CD14-positive monocyte (primary cell): Measurements from ENCODE around the gene ATP6V0A1. TPM values are rescaled to one million over a fixed set of nuclear protein-coding genes. Genes with fewer than 3 reads are reported as not detected.

Source experiments
- DNase-seq, 3 donors: peaks; one replicate each; pipeline ENCODE4 v3.0.0-alpha.2; 2011 to 2022
- H2AFZ ChIP-seq: 2 replicates; pipeline ENCODE4 v1.6.0; 2012; ENCODE audit warnings: mild to moderate bottlenecking, low read depth, low read length, inconsistent platforms; ENCODE audit not compliant: insufficient read depth, poor library complexity, severe bottlenecking
- H3K27ac ChIP-seq, 2 donors: 1 replicate in 1 of 2; 2 replicates in 1 of 2; pipeline ENCODE4 v1.5.1; 2012 to 2013; ENCODE audit warnings: low read length in 2 of 2, control low read depth in 1 of 2, inconsistent platforms in 1 of 2, low read depth in 1 of 2, mild to moderate bottlenecking in 1 of 2
- H3K27me3 ChIP-seq, 2 donors: one replicate each; pipeline versions ENCODE4 v1.6.0 to v1.6.1; 2011 to 2013; ENCODE audit warnings: low read length in 2 of 2; ENCODE audit not compliant: control insufficient read depth in 2 of 2, insufficient read depth in 2 of 2
- H3K36me3 ChIP-seq, 2 donors: replicated peaks in 1 of 2; 1 replicate in 1 of 2; 2 replicates in 1 of 2; pipeline versions ENCODE4 v1.5.1 to v1.6.1; 2012 to 2013; ENCODE audit warnings: low read length in 2 of 2, control low read depth in 1 of 2, inconsistent platforms in 1 of 2, mild to moderate bottlenecking in 1 of 2; ENCODE audit not compliant: insufficient read depth in 2 of 2, control insufficient read depth in 1 of 2
- H3K4me1 ChIP-seq, 2 donors: 1 replicate in 1 of 2; 2 replicates in 1 of 2; pipeline versions ENCODE4 v1.5.1 to v1.6.1; 2012 to 2013; ENCODE audit warnings: low read length in 2 of 2, control low read depth in 1 of 2, inconsistent platforms in 1 of 2, mild to moderate bottlenecking in 1 of 2, moderate library complexity in 1 of 2; ENCODE audit not compliant: insufficient read depth in 2 of 2, control insufficient read depth in 1 of 2
- H3K4me2 ChIP-seq: replicated peaks from 2 replicates; pipeline ENCODE3; 2012; ENCODE audit warnings: low read length, moderate library complexity, mild to moderate bottlenecking; ENCODE audit not compliant: poor library complexity, severe bottlenecking; ENCODE audit errors: extremely low read depth
- H3K4me3 ChIP-seq, 3 experiments: fragments of 200-600 bp in 1 of 3; sonication (generic) in 1 of 3; replicated peaks in 1 of 3; 1 replicate in 2 of 3; 2 replicates in 1 of 3; pipeline ENCODE4 v1.5.1; 2011 to 2013; ENCODE audit warnings: low read length in 3 of 3, mild to moderate bottlenecking in 3 of 3, control low read depth in 2 of 3, low read depth in 2 of 3, inconsistent platforms in 1 of 3, moderate library complexity in 1 of 3
- H3K79me2 ChIP-seq: 2 replicates; pipeline ENCODE4 v1.6.0; 2012; ENCODE audit warnings: mild to moderate bottlenecking, control low read depth, inconsistent platforms, low read length, moderate library complexity; ENCODE audit not compliant: insufficient read depth
- H3K9ac ChIP-seq: 2 replicates; pipeline ENCODE4 v1.6.0; 2017; ENCODE audit warnings: low read length, mild to moderate bottlenecking; ENCODE audit not compliant: insufficient read depth, poor library complexity, severe bottlenecking
- H3K9me3 ChIP-seq, 2 donors: replicated peaks in 1 of 2; 1 replicate in 1 of 2; 2 replicates in 1 of 2; pipeline versions ENCODE4 v1.5.1 to v1.6.1; 2012 to 2013; ENCODE audit warnings: low read length in 2 of 2, control low read depth in 1 of 2; ENCODE audit not compliant: control insufficient read depth in 1 of 2, insufficient read depth in 1 of 2
- H4K20me1 ChIP-seq: 2 replicates; pipeline ENCODE4 v1.6.0; 2012; ENCODE audit warnings: mild to moderate bottlenecking, low read length, control low read depth, moderate library complexity; ENCODE audit not compliant: insufficient read depth
- H3K27ac Mint-ChIP-seq, 7 donors: one replicate each; pipeline ENCODE4 v1.8.0; 2020; ENCODE audit warnings: mild to moderate bottlenecking in 7 of 7, mixed read lengths in 7 of 7, moderate library complexity in 6 of 7, inconsistent platforms in 2 of 7
- H3K27me3 Mint-ChIP-seq, 3 donors: one replicate each; pipeline ENCODE4 v1.8.0; 2021 to 2022; ENCODE audit warnings: low read depth in 3 of 3, mild to moderate bottlenecking in 3 of 3, mixed read lengths in 3 of 3, moderate library complexity in 3 of 3, inconsistent platforms in 1 of 3
- H3K36me3 Mint-ChIP-seq, 2 donors: one replicate each; pipeline ENCODE4 v1.8.0; 2020; ENCODE audit warnings: mixed read lengths in 2 of 2, inconsistent platforms in 1 of 2, mild to moderate bottlenecking in 1 of 2
- H3K4me1 Mint-ChIP-seq: one replicate; pipeline ENCODE4 v1.8.0; 2020; ENCODE audit warnings: mild to moderate bottlenecking, mixed read lengths
- H3K4me3 Mint-ChIP-seq, 2 donors: one replicate each; pipeline ENCODE4 v1.8.0; 2020; ENCODE audit warnings: mild to moderate bottlenecking in 2 of 2, mixed read lengths in 2 of 2, moderate library complexity in 1 of 2
- H3K9me3 Mint-ChIP-seq, 7 donors: one replicate each; pipeline ENCODE4 v1.8.0; 2020 to 2022; ENCODE audit warnings: mixed read lengths in 7 of 7, mild to moderate bottlenecking in 6 of 7, moderate library complexity in 6 of 7, inconsistent platforms in 2 of 7
- WGBS: methylation state at CpG from one replicate; pipeline ENCODE4 v1.1.5; 2013; ENCODE audit warnings: missing lambda C conversion rate; ENCODE audit not compliant: insufficient coverage; 5-methylcytosine and 5-hydroxymethylcytosine counted together
- intact Hi-C, 2 donors: fragments of 100-400 bp; cut with micrococcal nuclease; formaldehyde crosslinking; loops; one replicate each; pipeline versions ENCODE4 v1.15.0 to v1.15.1; 2023
- polyA plus RNA-seq, 3 donors: library from polyadenylated mRNA; depleted of rRNA in 1 of 3; unstranded in 2 of 3; stranded (reverse) in 1 of 3; fragments of 300-500 nt in 2 of 3; fragments of >200 nt in 1 of 3; fragmentation: Illumina TruSeq in 2 of 3; gene quantifications; 1 replicate in 2 of 3; 2 replicates in 1 of 3; pipeline ENCODE4 v1.2.3, GENCODE V29; 2012 to 2021
- TF ChIP-seq, protein P1 (sequence below): fragments of 200-600 bp; IDR thresholded peaks from one replicate; pipeline ENCODE4 v1.8.0; 2022; ENCODE audit warnings: antibody characterized with exemption, mild to moderate bottlenecking

ATP6V0A1 gene
- polyA plus RNA-seq, 3 donors, result 36.1 to 126 (median 55.1) TPM

DNA sequence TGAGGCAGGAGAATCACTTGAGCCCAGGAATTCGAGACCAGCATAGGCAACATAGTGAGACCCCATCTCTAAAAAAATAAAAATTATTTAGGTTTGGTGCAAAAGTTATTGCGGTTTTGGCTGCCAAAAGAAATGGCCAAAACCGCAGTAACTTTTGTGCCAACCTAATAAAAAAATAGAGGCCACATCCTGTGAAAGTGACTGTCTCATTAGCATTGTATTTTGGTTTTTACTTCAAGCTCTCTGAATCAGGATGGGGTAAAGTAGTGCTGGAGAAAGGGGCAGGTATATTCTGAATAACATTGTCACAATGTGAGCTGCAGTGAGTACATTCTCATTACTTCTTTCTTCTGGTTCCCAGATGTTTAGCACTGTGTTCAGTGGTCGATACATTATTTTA lies 36.0 kb downstream of the ATP6V0A1 start:
- Mint-ChIP-seq H3K4me3 (no peak overlapping the region), H3K27ac (no peak overlapping the region), H3K4me1 (peaks cover 5% of the 10 kb centered on the region), H3K27me3 (peaks cover 0 to 6% (median 0%) of the 10 kb centered on the region in 3 donors), H3K36me3 (peaks cover 75 to 95% of the 10 kb centered on the region in 2 donors), H3K9me3 (peaks cover 0 to 3% (median 0%) of the 10 kb centered on the region in 7 donors)
- Histone ChIP-seq H3K9me3 (no peaks in the 10 kb centered on the region), H3K4me3 (no peak overlapping the region), H3K36me3 (peaks cover 84 to 94% of the 10 kb centered on the region in 2 donors), H3K27ac (no peak overlapping the region), H3K4me2 (no peak overlapping the region), H3K4me1 (no peaks in the 10 kb centered on the region), H3K9ac (no peak overlapping the region), H2AFZ (no peak overlapping the region), H4K20me1 (peaks cover 14% of the 10 kb centered on the region), H3K79me2 (no peaks in the 10 kb centered on the region), H3K27me3 (no peaks in the 10 kb centered on the region)
- DNase-seq, result no peak
- TF ChIP-seq, protein P1, sequence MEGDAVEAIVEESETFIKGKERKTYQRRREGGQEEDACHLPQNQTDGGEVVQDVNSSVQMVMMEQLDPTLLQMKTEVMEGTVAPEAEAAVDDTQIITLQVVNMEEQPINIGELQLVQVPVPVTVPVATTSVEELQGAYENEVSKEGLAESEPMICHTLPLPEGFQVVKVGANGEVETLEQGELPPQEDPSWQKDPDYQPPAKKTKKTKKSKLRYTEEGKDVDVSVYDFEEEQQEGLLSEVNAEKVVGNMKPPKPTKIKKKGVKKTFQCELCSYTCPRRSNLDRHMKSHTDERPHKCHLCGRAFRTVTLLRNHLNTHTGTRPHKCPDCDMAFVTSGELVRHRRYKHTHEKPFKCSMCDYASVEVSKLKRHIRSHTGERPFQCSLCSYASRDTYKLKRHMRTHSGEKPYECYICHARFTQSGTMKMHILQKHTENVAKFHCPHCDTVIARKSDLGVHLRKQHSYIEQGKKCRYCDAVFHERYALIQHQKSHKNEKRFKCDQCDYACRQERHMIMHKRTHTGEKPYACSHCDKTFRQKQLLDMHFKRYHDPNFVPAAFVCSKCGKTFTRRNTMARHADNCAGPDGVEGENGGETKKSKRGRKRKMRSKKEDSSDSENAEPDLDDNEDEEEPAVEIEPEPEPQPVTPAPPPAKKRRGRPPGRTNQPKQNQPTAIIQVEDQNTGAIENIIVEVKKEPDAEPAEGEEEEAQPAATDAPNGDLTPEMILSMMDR, result no peak
- 100% methylated on average over 1 of the region's 4 CpGs for WGBS
- intact Hi-C loops, result no loop called here

DNA sequence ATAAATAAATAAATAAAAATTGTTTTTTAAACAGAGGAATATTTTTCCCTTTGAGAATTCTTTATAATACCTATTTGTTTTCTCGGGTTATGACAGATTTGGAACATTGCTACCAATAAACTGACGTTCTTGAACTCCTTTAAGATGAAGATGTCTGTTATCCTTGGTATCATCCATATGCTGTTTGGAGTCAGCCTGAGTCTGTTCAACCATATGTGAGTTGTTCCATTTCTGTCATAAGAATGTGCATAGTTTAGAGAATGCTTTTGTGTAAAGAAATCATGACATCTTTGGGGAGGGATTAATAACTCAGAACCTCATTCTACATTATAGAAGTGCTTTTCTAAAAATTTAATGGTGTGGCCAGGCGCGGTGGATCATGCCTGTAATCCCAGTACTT lies 40.1 kb downstream of the ATP6V0A1 start:
- Histone ChIP-seq H3K79me2 (no peaks in the 10 kb centered on the region), H3K4me2 (no peak overlapping the region), H3K9me3 (no peaks in the 10 kb centered on the region), H3K4me3 (no peak overlapping the region), H3K36me3 (peaks cover 89 to 95% of the 10 kb centered on the region in 2 donors), H3K4me1 (no peaks in the 10 kb centered on the region), H3K9ac (no peak overlapping the region), H3K27me3 (no peaks in the 10 kb centered on the region), H4K20me1 (peaks cover 6% of the 10 kb centered on the region), H3K27ac (no peak overlapping the region), H2AFZ (no peak overlapping the region)
- H3K27ac Mint-ChIP-seq, result no peak overlapping the region
- H3K9me3 Mint-ChIP-seq, result peaks cover 0 to 3% (median 0%) of the 10 kb centered on the region in 7 donors
- H3K4me1 Mint-ChIP-seq, result peaks cover 5% of the 10 kb centered on the region
- DNase-seq, result no peak
- H3K4me3 Mint-ChIP-seq, result no peak overlapping the region
- no CpG with 5 or more reads among the region's 4 CpGs for WGBS
- peaks cover 0 to 3% (median 0%) of the 10 kb centered on the region in 3 donors for H3K27me3 Mint-ChIP-seq
- TF ChIP-seq, protein P1, result no peak
- H3K36me3 Mint-ChIP-seq, result peaks cover 87 to 97% of the 10 kb centered on the region in 2 donors
- intact Hi-C loops, result no loop called here
